ENCODE measurements around the gene MPG.

GRCh38 chr16:41439-42068, 36.5 kb upstream of the MPG start:
- TF ChIP-seq POLR2A (IDR thresholded peaks at IDR 0.05; ENCODE audit: low read length) (no peak), GATA1 (IDR thresholded peaks at IDR 0.05; ENCODE audit: low read depth, low read length) (no peak)

All from erythroblast (primary cell).